GM21528 (cell line): ENCODE results near the gene TREML2.
"Not testable (repeated sequence)": the region's sequence is repeated elsewhere in the genome, so short reads cannot be mapped to it uniquely, and the experiment has no call there.

Source experiments
- ATAC-seq: cut with Tn5 transposase; IDR thresholded peaks from one replicate; pipeline ENCODE4 v1.9.1; 2021; ENCODE audit warnings: mild to moderate bottlenecking, moderate library complexity; ENCODE audit not compliant: unreplicated experiment, low FRiP score

The TREML2 gene

GRCh38 chr6:41200901-41201763, at the start of gene TREML2:
Gene TREML2 (minus strand): TSS chr6:41201149. CDS start chr6:41201008, 141 bp downstream.
- peak; percentile 43 for ATAC-seq

GRCh38 chr6:41247882-41248705, 47.1 kb upstream of the TREML2 start:
- no peak for ATAC-seq

GRCh38 chr6:41247288-41247865, 46.4 kb upstream of the TREML2 start:
- no peak for ATAC-seq

- ATAC-seq = not testable (repeated sequence)
These were observed 45.6 kb upstream of the TREML2 start for GRCh38 chr6:41246529-41246928.

GRCh38 chr6:41239467-41240159, 38.7 kb upstream of the TREML2 start:
- ATAC-seq = no peak

- no peak for ATAC-seq
These were observed 36.2 kb upstream of the TREML2 start for GRCh38 chr6:41237128-41237527.

- ATAC-seq = no peak
These were observed 35.3 kb upstream of the TREML2 start for GRCh38 chr6:41236276-41236675.

- no peak for ATAC-seq
These were observed 31.7 kb upstream of the TREML2 start for GRCh38 chr6:41232667-41233066.

- ATAC-seq = no peak
These were observed 30.3 kb upstream of the TREML2 start for GRCh38 chr6:41231246-41231645.

GRCh38 chr6:41229721-41230120, 28.8 kb upstream of the TREML2 start:
- no peak for ATAC-seq

GRCh38 chr6:41228616-41229015, 27.7 kb upstream of the TREML2 start:
- ATAC-seq = no peak

- no peak for ATAC-seq
These were observed 27.1 kb upstream of the TREML2 start, which contains the start of gene TREML4 for GRCh38 chr6:41228096-41228495. Gene TREML4 (plus strand): TSS chr6:41228349. CDS start chr6:41228428, 79 bp downstream.

- no peak for ATAC-seq
These were observed 25.8 kb upstream of the TREML2 start for GRCh38 chr6:41226752-41227151.

- no peak for ATAC-seq
These were observed 23.9 kb upstream of the TREML2 start for GRCh38 chr6:41224800-41225199.

- ATAC-seq = no peak
These were observed 21.6 kb upstream of the TREML2 start for GRCh38 chr6:41222513-41222912.

- ATAC-seq = no peak
These were observed 21.1 kb upstream of the TREML2 start for GRCh38 chr6:41222045-41222444.

- ATAC-seq = no peak
These were observed 15.7 kb upstream of the TREML2 start for GRCh38 chr6:41216616-41217015.

- ATAC-seq = no peak
These were observed 14.8 kb upstream of the TREML2 start for GRCh38 chr6:41215777-41216176.

GRCh38 chr6:41214559-41215238, 13.8 kb upstream of the TREML2 start:
- no peak for ATAC-seq
